NCI-H526 treated with DMSO at 0.1 percent for 48 hours (cell line): ENCODE results near the gene CAMSAP1.

Source experiments
- DNase-seq: peaks from one replicate; lab custom pipeline; 2025; lab: John Stamatoyannopoulos, UW

Gene CAMSAP1

GRCh38 chr9:135772702-135773493, 134.4 kb downstream of the CAMSAP1 start:
- DNase-seq, result no peak

GRCh38 chr9:135772056-135772646, 135.2 kb downstream of the CAMSAP1 start:
- no peak for DNase-seq

GRCh38 chr9:135771401-135772051, 135.8 kb downstream of the CAMSAP1 start:
- no peak for DNase-seq

GRCh38 chr9:135770771-135771170, 136.6 kb downstream of the CAMSAP1 start:
- DNase-seq, result no peak

- no peak for DNase-seq
Observed at GRCh38 chr9:135770203-135770535, 137.2 kb downstream of the CAMSAP1 start.

GRCh38 chr9:135769489-135770202, 137.7 kb downstream of the CAMSAP1 start:
- DNase-seq, result peak; percentile 7

GRCh38 chr9:135768516-135769218, 138.7 kb downstream of the CAMSAP1 start:
- DNase-seq, result no peak

GRCh38 chr9:135766707-135767106, 140.6 kb downstream of the CAMSAP1 start:
- DNase-seq, result no peak

- DNase-seq, result no peak
Observed at GRCh38 chr9:135766251-135766650, 141.1 kb downstream of the CAMSAP1 start.

- no peak for DNase-seq
Observed at GRCh38 chr9:135765416-135765815, 141.9 kb downstream of the CAMSAP1 start.

- no peak for DNase-seq
Observed at GRCh38 chr9:135764731-135765130, 142.6 kb downstream of the CAMSAP1 start.

GRCh38 chr9:135763716-135764446, 143.5 kb downstream of the CAMSAP1 start:
- no peak for DNase-seq

- no peak for DNase-seq
Observed at GRCh38 chr9:135762921-135763320, 144.4 kb downstream of the CAMSAP1 start.

GRCh38 chr9:135761845-135762168, 145.5 kb downstream of the CAMSAP1 start:
- DNase-seq, result no peak

GRCh38 chr9:135761150-135761844, 146.0 kb downstream of the CAMSAP1 start:
- DNase-seq, result no peak

- DNase-seq, result no peak
Observed at GRCh38 chr9:135760465-135760864, 146.9 kb downstream of the CAMSAP1 start.

- DNase-seq, result no peak
Observed at GRCh38 chr9:135759676-135760300, 147.6 kb downstream of the CAMSAP1 start.

GRCh38 chr9:135758870-135759269, 148.5 kb downstream of the CAMSAP1 start:
- DNase-seq, result no peak
